GM12872 (cell line): ENCODE data around the gene KRT86.

Source experiments
- TF ChIP-seq, protein P1 (sequence below): IDR thresholded peaks from 3 replicates; pipeline ENCODE4 v1.5.1; 2011; ENCODE audit warnings: low read depth, mild to moderate bottlenecking, low read length, moderate library complexity; ENCODE audit not compliant: insufficient read depth

Gene KRT86

DNA sequence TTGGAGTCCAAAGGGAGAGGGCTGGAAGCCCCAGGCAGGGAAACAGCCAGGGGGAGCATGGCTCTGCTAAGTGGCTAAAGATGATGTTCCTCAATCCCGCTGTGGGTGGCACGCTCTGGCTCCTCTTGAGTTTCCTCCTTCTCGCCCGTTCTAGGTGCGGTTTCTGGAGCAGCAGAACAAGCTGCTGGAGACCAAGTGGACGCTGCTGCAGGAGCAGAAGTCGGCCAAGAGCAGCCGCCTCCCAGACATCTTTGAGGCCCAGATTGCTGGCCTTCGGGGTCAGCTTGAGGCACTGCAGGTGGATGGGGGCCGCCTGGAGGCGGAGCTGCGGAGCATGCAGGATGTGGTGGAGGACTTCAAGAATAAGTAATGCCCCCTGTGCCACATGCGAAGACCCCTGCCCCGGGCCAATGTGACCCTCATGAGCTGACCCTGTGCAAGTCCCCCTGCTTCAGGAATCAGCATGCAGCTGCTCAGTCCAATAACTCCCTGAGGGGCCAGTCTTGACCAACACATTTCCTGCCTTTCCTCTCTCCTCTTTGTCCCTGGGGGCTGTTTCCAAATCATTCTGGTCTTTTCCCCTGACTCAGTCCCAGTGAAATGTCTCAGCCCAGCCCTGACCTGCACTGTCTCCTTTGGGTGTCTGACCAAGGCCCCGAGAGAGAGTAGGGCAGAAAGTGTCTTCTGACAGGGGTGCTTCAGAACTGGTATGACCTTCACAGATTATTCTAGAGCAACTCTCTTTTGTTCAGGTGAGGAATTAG lies 39.3 kb upstream of the KRT86 start:
- TF ChIP-seq, protein P1, sequence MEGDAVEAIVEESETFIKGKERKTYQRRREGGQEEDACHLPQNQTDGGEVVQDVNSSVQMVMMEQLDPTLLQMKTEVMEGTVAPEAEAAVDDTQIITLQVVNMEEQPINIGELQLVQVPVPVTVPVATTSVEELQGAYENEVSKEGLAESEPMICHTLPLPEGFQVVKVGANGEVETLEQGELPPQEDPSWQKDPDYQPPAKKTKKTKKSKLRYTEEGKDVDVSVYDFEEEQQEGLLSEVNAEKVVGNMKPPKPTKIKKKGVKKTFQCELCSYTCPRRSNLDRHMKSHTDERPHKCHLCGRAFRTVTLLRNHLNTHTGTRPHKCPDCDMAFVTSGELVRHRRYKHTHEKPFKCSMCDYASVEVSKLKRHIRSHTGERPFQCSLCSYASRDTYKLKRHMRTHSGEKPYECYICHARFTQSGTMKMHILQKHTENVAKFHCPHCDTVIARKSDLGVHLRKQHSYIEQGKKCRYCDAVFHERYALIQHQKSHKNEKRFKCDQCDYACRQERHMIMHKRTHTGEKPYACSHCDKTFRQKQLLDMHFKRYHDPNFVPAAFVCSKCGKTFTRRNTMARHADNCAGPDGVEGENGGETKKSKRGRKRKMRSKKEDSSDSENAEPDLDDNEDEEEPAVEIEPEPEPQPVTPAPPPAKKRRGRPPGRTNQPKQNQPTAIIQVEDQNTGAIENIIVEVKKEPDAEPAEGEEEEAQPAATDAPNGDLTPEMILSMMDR, result no peak

- TF ChIP-seq, protein P1, result no peak
Measured at GRCh38 chr12:52235822-52236361, 38.6 kb upstream of the KRT86 start.

GRCh38 chr12:52236386-52237050 lies 37.9 kb upstream of the KRT86 start:
- TF ChIP-seq, protein P1, result no peak

- TF ChIP-seq, protein P1, result no peak
Measured at GRCh38 chr12:52238207-52238840, 36.1 kb upstream of the KRT86 start.

- TF ChIP-seq, protein P1, result no peak
Measured at GRCh38 chr12:52238916-52239646, 35.4 kb upstream of the KRT86 start.

DNA sequence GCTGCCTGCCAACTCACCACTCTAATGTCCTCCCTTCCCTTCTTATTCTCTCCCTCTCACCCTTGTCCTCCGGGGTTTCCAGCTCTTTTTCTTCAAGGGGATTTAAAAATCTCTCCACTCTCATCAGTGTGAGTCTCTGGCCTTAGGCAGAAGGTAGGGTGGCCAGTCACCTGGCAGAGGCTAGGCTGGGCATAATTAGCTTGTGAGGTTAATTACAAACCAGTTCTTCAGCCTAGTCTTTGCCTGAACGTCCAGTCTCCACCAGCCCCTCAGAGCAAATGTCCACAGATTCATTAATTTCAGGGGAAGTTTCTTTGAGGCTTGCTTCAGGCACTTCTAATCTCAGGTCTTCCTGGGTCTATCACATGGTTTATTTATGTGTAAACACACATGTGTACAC lies 34.7 kb upstream of the KRT86 start:
- TF ChIP-seq, protein P1, result no peak
